ENCODE data around the gene KCNIP1. TPM values are rescaled to one million over a fixed set of nuclear protein-coding genes. Genes with fewer than 3 reads are reported as not detected.
"Not testable (repeated sequence)": the region's sequence is repeated elsewhere in the genome, so short reads cannot be mapped to it uniquely, and the experiment has no call there.

KCNIP1 gene
- total RNA-seq, 1 donor from 2014 or later, result not detected

DNA sequence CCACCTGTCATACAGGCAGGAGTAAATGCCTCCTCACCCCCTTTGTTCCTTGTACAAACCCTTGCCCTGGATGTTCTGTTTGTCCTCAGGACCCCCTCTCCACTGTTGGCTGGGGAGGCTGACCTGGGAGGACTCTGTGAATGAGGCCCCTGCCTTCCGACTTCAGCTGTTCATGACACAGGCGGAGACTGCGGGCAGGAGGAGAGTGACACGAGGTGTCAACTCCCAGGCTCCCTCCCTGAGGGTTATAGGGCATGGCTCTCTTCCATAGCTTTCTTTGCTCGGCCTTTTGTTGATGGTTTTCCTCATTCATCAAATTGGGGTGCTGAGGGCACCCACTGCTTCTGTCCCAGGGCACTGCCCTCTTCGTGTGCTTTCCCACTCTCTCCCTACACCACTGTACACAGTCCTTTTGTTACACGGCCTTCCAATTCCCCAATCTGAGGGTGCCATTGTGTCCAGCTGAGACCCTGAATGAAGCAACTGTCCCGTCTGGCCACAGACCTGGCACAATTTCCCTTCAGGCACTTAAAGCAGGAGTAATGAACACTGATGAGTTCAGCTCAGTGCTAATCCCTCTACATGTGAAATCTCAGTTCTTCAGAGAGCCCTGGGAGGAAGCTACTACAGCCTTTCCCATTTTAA lies 33.8 kb downstream of the KCNIP1 start:
- no peaks in the 10 kb centered on the region for H3K9me3 Mint-ChIP-seq
- peaks cover 4% of the 10 kb centered on the region for H3K27me3 Mint-ChIP-seq (ENCODE audit: low read depth)
- intact Hi-C loops (cut with micrococcal nuclease), result no loop called here

DNA sequence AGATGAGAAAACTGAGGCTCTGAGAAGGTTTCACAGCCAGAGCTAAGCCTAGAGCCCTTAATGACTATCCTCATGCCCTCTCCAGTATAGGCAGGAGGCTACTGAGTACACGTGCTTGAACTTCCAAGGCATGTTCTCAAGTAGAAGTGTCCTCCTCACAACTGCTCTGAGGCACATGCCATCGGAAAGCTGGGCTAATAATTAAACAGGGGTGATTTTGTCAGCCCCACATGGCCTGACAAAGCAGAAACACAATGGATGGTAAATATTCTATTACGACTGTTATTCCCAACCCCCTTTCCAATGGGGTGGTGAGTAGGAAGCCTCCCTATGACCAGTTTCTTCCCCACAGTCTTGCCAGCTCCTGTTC lies 34.3 kb downstream of the KCNIP1 start:
- no peaks in the 10 kb centered on the region for H3K4me1 Mint-ChIP-seq (ENCODE audit: low read depth)
- peaks cover 4% of the 10 kb centered on the region for H3K27me3 Mint-ChIP-seq (ENCODE audit: low read depth)
- H3K36me3 Mint-ChIP-seq (ENCODE audit: low read depth), result no peaks in the 10 kb centered on the region
- intact Hi-C loops (cut with micrococcal nuclease), result no loop called here
- no peaks in the 10 kb centered on the region for H3K9me3 Mint-ChIP-seq
- H3K4me3 Mint-ChIP-seq (ENCODE audit: low read depth), result no peak overlapping the region
- H3K27ac Mint-ChIP-seq, result no peak overlapping the region
- no peak for DNase-seq (ENCODE audit: low spot score)

More for the DNA sequence above, 33.8 kb downstream of the KCNIP1 start:
- H3K36me3 Mint-ChIP-seq (ENCODE audit: low read depth), result no peaks in the 10 kb centered on the region
- no peak overlapping the region for H3K4me3 Mint-ChIP-seq (ENCODE audit: low read depth)
- H3K4me1 Mint-ChIP-seq (ENCODE audit: low read depth), result no peaks in the 10 kb centered on the region
- H3K27ac Mint-ChIP-seq, result no peak overlapping the region
- DNase-seq (ENCODE audit: low spot score), result no peak

- DNase-seq (ENCODE audit: low spot score), result no peak
- no peak overlapping the region for H3K27ac Mint-ChIP-seq
- intact Hi-C loops (cut with micrococcal nuclease), result no loop called here
- no peaks in the 10 kb centered on the region for H3K36me3 Mint-ChIP-seq (ENCODE audit: low read depth)
- H3K4me3 Mint-ChIP-seq (ENCODE audit: low read depth), result no peak overlapping the region
- no peaks in the 10 kb centered on the region for H3K4me1 Mint-ChIP-seq (ENCODE audit: low read depth)
- H3K27me3 Mint-ChIP-seq (ENCODE audit: low read depth), result peaks cover 4% of the 10 kb centered on the region
- no peaks in the 10 kb centered on the region for H3K9me3 Mint-ChIP-seq
These were observed 35.1 kb downstream of the KCNIP1 start for GRCh38 chr5:170538696-170539586.

- intact Hi-C loops (cut with micrococcal nuclease), result no loop called here
- no peaks in the 10 kb centered on the region for H3K36me3 Mint-ChIP-seq (ENCODE audit: low read depth)
- peaks cover 6% of the 10 kb centered on the region for H3K9me3 Mint-ChIP-seq
- no peaks in the 10 kb centered on the region for H3K4me1 Mint-ChIP-seq (ENCODE audit: low read depth)
- H3K27me3 Mint-ChIP-seq (ENCODE audit: low read depth), result peaks cover 8% of the 10 kb centered on the region
- H3K4me3 Mint-ChIP-seq (ENCODE audit: low read depth), result no peak overlapping the region
- no peak for DNase-seq (ENCODE audit: low spot score)
- no peak overlapping the region for H3K27ac Mint-ChIP-seq
These were observed 36.5 kb downstream of the KCNIP1 start for GRCh38 chr5:170540271-170540670.

GRCh38 chr5:170541146-170541769 lies 37.4 kb downstream of the KCNIP1 start:
- Mint-ChIP-seq H3K27ac (no peak overlapping the region), H3K9me3 (peaks cover 12% of the 10 kb centered on the region), H3K4me1 (ENCODE audit: low read depth) (no peaks in the 10 kb centered on the region), H3K4me3 (ENCODE audit: low read depth) (no peak overlapping the region), H3K27me3 (ENCODE audit: low read depth) (peaks cover 10% of the 10 kb centered on the region), H3K36me3 (ENCODE audit: low read depth) (no peaks in the 10 kb centered on the region)
- no peak for DNase-seq (ENCODE audit: low spot score)
- intact Hi-C loops (cut with micrococcal nuclease), result no loop called here

- DNase-seq (ENCODE audit: low spot score), result no peak
- no peaks in the 10 kb centered on the region for H3K36me3 Mint-ChIP-seq (ENCODE audit: low read depth)
- peaks cover 12% of the 10 kb centered on the region for H3K27me3 Mint-ChIP-seq (ENCODE audit: low read depth)
- intact Hi-C loops (cut with micrococcal nuclease), result no loop called here
- no peaks in the 10 kb centered on the region for H3K4me1 Mint-ChIP-seq (ENCODE audit: low read depth)
- H3K27ac Mint-ChIP-seq, result no peak overlapping the region
- no peak overlapping the region for H3K4me3 Mint-ChIP-seq (ENCODE audit: low read depth)
- peaks cover 12% of the 10 kb centered on the region for H3K9me3 Mint-ChIP-seq
These were observed 39.0 kb downstream of the KCNIP1 start for GRCh38 chr5:170542691-170543293.

DNA sequence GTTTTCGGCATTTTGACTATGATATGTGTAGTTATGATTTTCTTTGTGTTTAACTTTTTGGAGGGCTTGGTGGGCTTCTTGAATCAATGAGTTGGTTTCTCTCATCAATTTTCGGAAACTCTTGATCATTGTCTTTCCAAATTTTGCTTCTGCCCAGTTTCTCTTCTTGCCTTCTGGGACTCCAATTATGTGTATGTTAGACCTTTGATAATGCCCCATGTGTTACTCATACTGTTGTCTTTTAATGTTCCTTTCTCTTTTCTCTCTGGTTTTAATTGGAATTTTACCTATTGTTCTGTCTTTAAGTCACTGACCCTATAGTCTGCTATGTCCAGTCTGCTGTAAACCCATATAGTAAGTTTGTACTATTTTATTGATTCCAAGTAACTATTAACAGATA lies 41.5 kb downstream of the KCNIP1 start:
- Mint-ChIP-seq H3K9me3 (peaks cover 12% of the 10 kb centered on the region), H3K4me3 (ENCODE audit: low read depth) (no peak overlapping the region), H3K27ac (no peak overlapping the region), H3K36me3 (ENCODE audit: low read depth) (no peaks in the 10 kb centered on the region), H3K4me1 (ENCODE audit: low read depth) (no peaks in the 10 kb centered on the region), H3K27me3 (ENCODE audit: low read depth) (peaks cover 12% of the 10 kb centered on the region)
- intact Hi-C loops (cut with micrococcal nuclease), result no loop called here
- DNase-seq (ENCODE audit: low spot score), result no peak

GRCh38 chr5:170545811-170546210 lies 42.0 kb downstream of the KCNIP1 start:
- Mint-ChIP-seq H3K27me3 (ENCODE audit: low read depth) (peaks cover 12% of the 10 kb centered on the region), H3K4me1 (ENCODE audit: low read depth) (no peaks in the 10 kb centered on the region), H3K9me3 (peaks cover 12% of the 10 kb centered on the region), H3K36me3 (ENCODE audit: low read depth) (no peaks in the 10 kb centered on the region), H3K27ac (no peak overlapping the region), H3K4me3 (ENCODE audit: low read depth) (no peak overlapping the region)
- intact Hi-C loops (cut with micrococcal nuclease), result no loop called here
- DNase-seq (ENCODE audit: low spot score), result no peak

- Mint-ChIP-seq H3K36me3 (ENCODE audit: low read depth) (no peaks in the 10 kb centered on the region), H3K9me3 (peaks cover 12% of the 10 kb centered on the region), H3K27me3 (ENCODE audit: low read depth) (peaks cover 12% of the 10 kb centered on the region), H3K4me1 (ENCODE audit: low read depth) (no peaks in the 10 kb centered on the region), H3K27ac (no peak overlapping the region), H3K4me3 (ENCODE audit: low read depth) (no peak overlapping the region)
- intact Hi-C loops (cut with micrococcal nuclease), result no loop called here
- DNase-seq (ENCODE audit: low spot score), result no peak
These were observed 42.5 kb downstream of the KCNIP1 start for GRCh38 chr5:170546282-170546681.

- DNase-seq (ENCODE audit: low spot score); H3K36me3 Mint-ChIP-seq (ENCODE audit: low read depth): not testable (repeated sequence)
These were observed 46.6 kb downstream of the KCNIP1 start for GRCh38 chr5:170550382-170550781.

GRCh38 chr5:170551076-170551475 lies 47.3 kb downstream of the KCNIP1 start:
- H3K9me3 Mint-ChIP-seq, result no peaks in the 10 kb centered on the region
- intact Hi-C loops (cut with micrococcal nuclease), result no loop called here
- no peak for DNase-seq (ENCODE audit: low spot score)
- no peaks in the 10 kb centered on the region for H3K36me3 Mint-ChIP-seq (ENCODE audit: low read depth)
- H3K27ac Mint-ChIP-seq, result no peak overlapping the region
- H3K4me3 Mint-ChIP-seq (ENCODE audit: low read depth), result no peak overlapping the region
- peaks cover 9% of the 10 kb centered on the region for H3K27me3 Mint-ChIP-seq (ENCODE audit: low read depth)
- no peaks in the 10 kb centered on the region for H3K4me1 Mint-ChIP-seq (ENCODE audit: low read depth)

More at GRCh38 chr5:170550382-170550781, 46.6 kb downstream of the KCNIP1 start:
- H3K27ac Mint-ChIP-seq; H3K4me1 Mint-ChIP-seq (ENCODE audit: low read depth); H3K4me3 Mint-ChIP-seq (ENCODE audit: low read depth); intact Hi-C loops (cut with micrococcal nuclease); H3K9me3 Mint-ChIP-seq: not testable (repeated sequence)
- peaks cover 10% of the 10 kb centered on the region for H3K27me3 Mint-ChIP-seq (ENCODE audit: low read depth)

GRCh38 chr5:170551622-170552021 lies 47.8 kb downstream of the KCNIP1 start:
- Mint-ChIP-seq H3K36me3 (ENCODE audit: low read depth) (no peaks in the 10 kb centered on the region), H3K9me3 (no peaks in the 10 kb centered on the region), H3K27ac (no peak overlapping the region), H3K27me3 (ENCODE audit: low read depth) (peaks cover 9% of the 10 kb centered on the region), H3K4me3 (ENCODE audit: low read depth) (no peak overlapping the region), H3K4me1 (ENCODE audit: low read depth) (no peaks in the 10 kb centered on the region)
- intact Hi-C loops (cut with micrococcal nuclease), result no loop called here
- DNase-seq (ENCODE audit: low spot score), result no peak
